GM20000 (cell line): ENCODE data around the gene PLA2G4D.

Source experiments
- DNase-seq: peaks from one replicate; pipeline ENCODE4 v3.0.0; 2012; ENCODE audit warnings: low spot score
- CTCF ChIP-seq: IDR thresholded peaks from 2 replicates; pipeline ENCODE4 v1.5.1; 2012; ENCODE audit warnings: mild to moderate bottlenecking, control low read depth; ENCODE audit errors: extremely low read depth, missing control alignments

Gene PLA2G4D

GRCh38 chr15:42121682-42122081, 27.3 kb upstream of the PLA2G4D start:
- no peak for DNase-seq
- TF ChIP-seq CTCF, result no peak

- no peak for DNase-seq
- TF ChIP-seq CTCF, result no peak
Observed at GRCh38 chr15:42121021-42121420, 26.7 kb upstream of the PLA2G4D start.

- DNase-seq, result no peak
- TF ChIP-seq CTCF, result no peak
Observed at GRCh38 chr15:42120285-42120684, 25.9 kb upstream of the PLA2G4D start.

- DNase-seq, result no peak
Observed at GRCh38 chr15:42119446-42119760, 25.0 kb upstream of the PLA2G4D start.

GRCh38 chr15:42118650-42119445, 24.5 kb upstream of the PLA2G4D start:
- DNase-seq, result no peak
- TF ChIP-seq CTCF, result no peak

More at GRCh38 chr15:42119446-42119760, 25.0 kb upstream of the PLA2G4D start:
- TF ChIP-seq CTCF, result no peak

- no peak for DNase-seq
- TF ChIP-seq CTCF, result no peak
Observed at GRCh38 chr15:42111924-42112323, 17.6 kb upstream of the PLA2G4D start.

- DNase-seq, result no peak
- no peak for TF ChIP-seq CTCF
Observed at GRCh38 chr15:42110367-42110766, 16.0 kb upstream of the PLA2G4D start.
